Measurements from ENCODE around the gene CNOT4.

DNA sequence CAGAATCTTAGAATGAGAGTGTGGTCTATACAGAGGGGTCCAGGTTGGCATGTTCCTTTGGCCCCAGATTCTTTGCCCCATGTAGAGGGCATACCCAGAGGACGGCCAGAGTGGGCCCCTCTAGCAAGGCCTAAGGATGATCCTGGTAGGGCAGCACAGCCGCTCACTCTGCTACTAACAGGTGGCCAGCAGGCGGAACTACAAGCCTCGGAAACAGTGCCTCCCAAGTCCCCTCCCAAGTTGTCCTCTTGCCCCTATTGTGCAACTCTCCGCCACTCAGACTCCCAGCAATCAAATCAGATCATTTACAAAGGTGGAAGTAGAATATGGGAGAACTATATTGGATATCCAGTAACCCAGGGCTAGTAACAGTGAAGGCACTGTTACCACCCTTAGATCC lies 168.9 kb downstream of the CNOT4 start:
- no peak for TF ChIP-seq POLR2A (IDR thresholded peaks at IDR 0.05)
- TF ChIP-seq, protein P1, sequence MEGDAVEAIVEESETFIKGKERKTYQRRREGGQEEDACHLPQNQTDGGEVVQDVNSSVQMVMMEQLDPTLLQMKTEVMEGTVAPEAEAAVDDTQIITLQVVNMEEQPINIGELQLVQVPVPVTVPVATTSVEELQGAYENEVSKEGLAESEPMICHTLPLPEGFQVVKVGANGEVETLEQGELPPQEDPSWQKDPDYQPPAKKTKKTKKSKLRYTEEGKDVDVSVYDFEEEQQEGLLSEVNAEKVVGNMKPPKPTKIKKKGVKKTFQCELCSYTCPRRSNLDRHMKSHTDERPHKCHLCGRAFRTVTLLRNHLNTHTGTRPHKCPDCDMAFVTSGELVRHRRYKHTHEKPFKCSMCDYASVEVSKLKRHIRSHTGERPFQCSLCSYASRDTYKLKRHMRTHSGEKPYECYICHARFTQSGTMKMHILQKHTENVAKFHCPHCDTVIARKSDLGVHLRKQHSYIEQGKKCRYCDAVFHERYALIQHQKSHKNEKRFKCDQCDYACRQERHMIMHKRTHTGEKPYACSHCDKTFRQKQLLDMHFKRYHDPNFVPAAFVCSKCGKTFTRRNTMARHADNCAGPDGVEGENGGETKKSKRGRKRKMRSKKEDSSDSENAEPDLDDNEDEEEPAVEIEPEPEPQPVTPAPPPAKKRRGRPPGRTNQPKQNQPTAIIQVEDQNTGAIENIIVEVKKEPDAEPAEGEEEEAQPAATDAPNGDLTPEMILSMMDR (IDR thresholded peaks at IDR 0.05): no peak
